ENCODE data around the gene MTRR.

- TF ChIP-seq BHLHE40 (IDR thresholded peaks at IDR 0.05; ENCODE audit: borderline replicate concordance), result no peak
- no peak for TF ChIP-seq CTBP1 (IDR thresholded peaks at IDR 0.05; ENCODE audit: borderline replicate concordance)
- TF ChIP-seq FOXM1 (IDR thresholded peaks at IDR 0.05; ENCODE audit: borderline replicate concordance), result no peak
- no peak for TF ChIP-seq TARDBP (IDR thresholded peaks at IDR 0.05)
- no peak for TF ChIP-seq SUZ12 (IDR thresholded peaks at IDR 0.05)
- no peak for TF ChIP-seq L3MBTL2 (conservative IDR thresholded peaks at IDR 0.05)
These were observed 12.9 kb downstream of the MTRR start for GRCh38 chr5:7881816-7882215.

All from HEK293T (cell line).